HEK293 (cell line): ENCODE measurements around the gene TNP2.

Source experiments
- CTCF ChIA-PET: fragments of 350-600 bp; formaldehyde crosslinking; extraction: SDS; loops from one replicate; lab custom pipeline; 2021; ENCODE audit warnings: antibody characterized with exemption; lab: Yijun Ruan, JAX
- POLR2A ChIA-PET: fragments of 300-600 bp; formaldehyde crosslinking; extraction: SDS; loops from one replicate; lab custom pipeline; 2020; ENCODE audit warnings: antibody characterized with exemption, inconsistent platforms; lab: Yijun Ruan, JAX
- H3K27ac ChIP-seq: fragments of 200-500 bp; sonication (Bioruptor generic); 2 replicates; pipeline ENCODE4 v1.5.1; 2014; ENCODE audit warnings: low read depth, low read length, control low read depth, inconsistent platforms; ENCODE audit errors: extremely low read depth
- H3K36me3 ChIP-seq, 2 experiments: fragments of 200-500 bp in 1 of 2; sonication (Bioruptor generic) in 1 of 2; 1 replicate in 1 of 2; 2 replicates in 1 of 2; pipeline ENCODE4 v1.5.1; 2014 to 2017; ENCODE audit warnings: inconsistent platforms in 2 of 2, low read length in 2 of 2; ENCODE audit not compliant: control insufficient read depth in 2 of 2, insufficient read depth in 1 of 2
- H3K4me1 ChIP-seq: fragments of 200-500 bp; sonication (Bioruptor generic); 2 replicates; pipeline ENCODE4 v1.5.1; 2014; ENCODE audit warnings: mild to moderate bottlenecking, low read length, inconsistent platforms; ENCODE audit not compliant: control insufficient read depth, insufficient read depth
- H3K4me3 ChIP-seq: 2 replicates; pipeline ENCODE4 v1.5.1; 2011; ENCODE audit warnings: low read depth, mild to moderate bottlenecking, control low read depth, low read length, moderate library complexity
- H3K9me3 ChIP-seq: fragments of 200-500 bp; sonication (Bioruptor generic); 2 replicates; pipeline ENCODE4 v1.5.1; 2014; ENCODE audit warnings: low read depth, low read length, inconsistent platforms; ENCODE audit not compliant: control insufficient read depth, insufficient read depth
- GLIS2 ChIP-seq: fragments of 450-650 bp; formaldehyde crosslinking; IDR thresholded peaks from 2 replicates; pipeline ENCODE4 v1.5.1; 2016; ENCODE audit warnings: missing biosample characterization, missing genetic modification characterization
- KLF8 ChIP-seq: fragments of 450-650 bp; formaldehyde crosslinking; IDR thresholded peaks from 2 replicates; pipeline ENCODE4 v1.5.1; 2016; ENCODE audit warnings: missing biosample characterization, missing genetic modification characterization
- SCRT2 ChIP-seq: fragments of 450-650 bp; formaldehyde crosslinking; IDR thresholded peaks from 2 replicates; pipeline ENCODE4 v1.5.1; 2016; ENCODE audit warnings: missing biosample characterization, missing genetic modification characterization
- ZBTB20 ChIP-seq: fragments of 450-650 bp; formaldehyde crosslinking; IDR thresholded peaks from 2 replicates; pipeline ENCODE4 v1.5.1; 2016; ENCODE audit warnings: missing biosample characterization, missing genetic modification characterization
- ZIC2 ChIP-seq: fragments of 450-650 bp; formaldehyde crosslinking; IDR thresholded peaks from 2 replicates; pipeline ENCODE4 v1.5.1; 2016; ENCODE audit warnings: missing biosample characterization, missing genetic modification characterization
- ZNF133 ChIP-seq: fragments of 450-650 bp; formaldehyde crosslinking; IDR thresholded peaks from 2 replicates; pipeline ENCODE4 v1.5.1; 2016; ENCODE audit warnings: missing biosample characterization, missing genetic modification characterization
- ZNF335 ChIP-seq: fragments of 450-650 bp; formaldehyde crosslinking; conservative IDR thresholded peaks from 2 replicates; pipeline ENCODE4 v1.5.1; 2016; ENCODE audit warnings: missing biosample characterization, missing genetic modification characterization
- ZNF341 ChIP-seq: fragments of 450-650 bp; formaldehyde crosslinking; IDR thresholded peaks from 2 replicates; pipeline ENCODE4; 2016; ENCODE audit warnings: low read depth, missing biosample characterization, missing genetic modification characterization
- ZNF596 ChIP-seq: fragments of 450-650 bp; IDR thresholded peaks from 2 replicates; pipeline ENCODE4 v1.5.0; 2018; ENCODE audit warnings: missing biosample characterization, mild to moderate bottlenecking, missing genetic modification characterization, moderate library complexity
- ZNF629 ChIP-seq: fragments of 450-650 bp; formaldehyde crosslinking; IDR thresholded peaks from 2 replicates; pipeline ENCODE4 v1.5.1; 2017; ENCODE audit warnings: missing biosample characterization, missing genetic modification characterization
- ZNF837 ChIP-seq: fragments of 450-650 bp; formaldehyde crosslinking; IDR thresholded peaks from 2 replicates; pipeline ENCODE4 v1.5.1; 2016; ENCODE audit warnings: missing biosample characterization, missing genetic modification characterization
- ZSCAN30 ChIP-seq: fragments of 450-650 bp; IDR thresholded peaks from 2 replicates; pipeline ENCODE4 v1.5.1; 2018; ENCODE audit warnings: missing biosample characterization, mild to moderate bottlenecking, missing genetic modification characterization, moderate library complexity
- TF ChIP-seq, protein P1 (sequence below): fragments of 450-650 bp; IDR thresholded peaks from 2 replicates; pipeline ENCODE4 v1.5.1; 2018; ENCODE audit warnings: missing biosample characterization, mild to moderate bottlenecking, missing genetic modification characterization
- TF ChIP-seq, protein P2 (sequence below): fragments of 450-650 bp; formaldehyde crosslinking; IDR thresholded peaks from 2 replicates; pipeline ENCODE4 v1.5.1; 2016; ENCODE audit warnings: missing biosample characterization, missing genetic modification characterization
- TF ChIP-seq, protein P3 (sequence below): fragments of 450-650 bp; formaldehyde crosslinking; IDR thresholded peaks from 2 replicates; pipeline ENCODE4 v1.5.1; 2016; ENCODE audit warnings: missing biosample characterization, missing genetic modification characterization
- TF ChIP-seq, protein P4 (sequence below): fragments of 450-650 bp; formaldehyde crosslinking; optimal IDR thresholded peaks from 2 replicates; pipeline ENCODE3; 2016; ENCODE audit warnings: missing biosample characterization, mild to moderate bottlenecking, missing genetic modification characterization
- TF ChIP-seq, protein P5 (sequence below): fragments of 450-650 bp; formaldehyde crosslinking; IDR thresholded peaks from 2 replicates; pipeline ENCODE4 v1.5.1; 2016; ENCODE audit warnings: missing biosample characterization, missing genetic modification characterization
- TF ChIP-seq, protein P6 (sequence below): fragments of 450-650 bp; formaldehyde crosslinking; IDR thresholded peaks from 2 replicates; pipeline ENCODE4 v1.5.1; 2016; ENCODE audit warnings: missing biosample characterization, missing genetic modification characterization, low read depth
- TF ChIP-seq, protein P7 (sequence below): fragments of 450-650 bp; formaldehyde crosslinking; IDR thresholded peaks from 2 replicates; pipeline ENCODE4 v1.5.1; 2017; ENCODE audit warnings: missing biosample characterization, mild to moderate bottlenecking, missing genetic modification characterization, moderate library complexity

TNP2 gene

DNA sequence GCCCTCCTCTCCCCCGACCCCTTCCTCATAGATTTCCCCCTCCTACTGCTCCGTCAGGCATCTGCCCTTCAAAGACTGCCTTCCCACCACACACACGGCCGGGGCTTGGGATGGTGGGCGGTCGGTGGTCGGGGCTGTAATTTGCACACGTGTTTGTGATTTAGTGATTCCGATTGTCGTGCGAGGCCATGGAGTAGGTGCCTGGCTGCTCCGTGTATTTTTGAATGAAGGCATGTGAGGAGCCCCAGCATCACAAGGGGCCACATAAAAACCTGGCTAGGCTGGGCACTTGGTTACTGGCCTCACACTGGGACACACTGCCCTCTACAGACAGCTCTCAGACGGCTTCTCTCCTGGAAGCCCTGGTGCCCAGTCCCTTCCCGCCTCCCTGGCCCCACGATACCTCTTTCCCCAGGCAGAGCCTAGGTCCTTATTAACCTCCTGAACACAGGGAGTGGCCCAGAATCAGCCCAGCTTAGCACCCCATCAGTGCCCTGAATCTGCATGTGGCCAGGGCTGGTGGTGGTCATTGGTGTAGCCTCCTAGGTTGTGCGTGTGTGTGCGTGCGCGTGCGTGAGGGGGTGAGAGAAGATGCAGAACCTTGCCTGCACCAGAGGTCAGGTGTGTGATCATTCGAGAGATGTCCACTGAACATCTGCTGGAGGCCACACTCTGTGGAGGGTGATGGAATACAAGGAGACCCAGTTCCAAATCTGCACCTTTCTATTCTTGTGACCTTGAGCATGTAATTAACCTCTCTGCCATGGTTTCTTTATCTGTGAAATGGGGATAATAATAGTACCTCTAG, 11.8 kb downstream of the TNP2 start (continued):
- TF ChIP-seq ZNF629 (tag by site-specific recombination) (no peak), ZNF837 (no peak), KLF8 (tag by site-specific recombination) (no peak)
- TF ChIP-seq, protein P1, sequence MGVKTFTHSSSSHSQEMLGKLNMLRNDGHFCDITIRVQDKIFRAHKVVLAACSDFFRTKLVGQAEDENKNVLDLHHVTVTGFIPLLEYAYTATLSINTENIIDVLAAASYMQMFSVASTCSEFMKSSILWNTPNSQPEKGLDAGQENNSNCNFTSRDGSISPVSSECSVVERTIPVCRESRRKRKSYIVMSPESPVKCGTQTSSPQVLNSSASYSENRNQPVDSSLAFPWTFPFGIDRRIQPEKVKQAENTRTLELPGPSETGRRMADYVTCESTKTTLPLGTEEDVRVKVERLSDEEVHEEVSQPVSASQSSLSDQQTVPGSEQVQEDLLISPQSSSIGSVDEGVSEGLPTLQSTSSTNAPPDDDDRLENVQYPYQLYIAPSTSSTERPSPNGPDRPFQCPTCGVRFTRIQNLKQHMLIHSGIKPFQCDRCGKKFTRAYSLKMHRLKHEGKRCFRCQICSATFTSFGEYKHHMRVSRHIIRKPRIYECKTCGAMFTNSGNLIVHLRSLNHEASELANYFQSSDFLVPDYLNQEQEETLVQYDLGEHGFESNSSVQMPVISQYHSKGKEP (tag by site-specific recombination), result no peak

DNA sequence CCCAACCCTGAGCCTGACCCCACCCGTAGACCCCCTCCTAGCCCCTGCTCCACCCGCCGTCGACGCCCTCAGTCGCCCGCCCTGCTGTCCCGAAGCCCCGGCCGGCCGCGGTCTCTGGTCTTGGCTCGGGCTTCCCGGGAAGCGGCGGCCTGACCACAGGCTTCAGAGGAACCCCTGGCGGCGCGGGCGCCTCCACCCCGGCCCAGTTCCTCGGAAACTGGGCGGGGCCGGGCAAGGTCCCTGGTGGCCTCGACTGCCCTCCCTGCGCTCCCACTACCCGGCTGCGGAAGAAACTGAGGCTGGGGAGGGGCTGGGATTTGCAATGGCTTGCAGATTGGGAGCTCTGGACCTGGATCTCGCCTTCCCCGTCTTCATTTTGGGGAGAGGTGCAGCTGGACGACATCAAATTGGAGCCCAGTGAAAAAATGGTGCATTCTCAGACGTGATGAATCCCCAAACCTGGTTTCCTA, 12.4 kb downstream of the TNP2 start:
- H3K36me3 ChIP-seq, result no peaks in the 10 kb centered on the region
- ChIA-PET POLR2A (interaction anchor here (0.6 to 2.5 kb wide), 40 partner anchors 12 to 334 kb away, joined by 3 to 19 read pairs (median 6); partner anchors contain the start of genes CLEC16A, DEXI, PRM2 and PRM3), CTCF (interaction anchor here (0.7 to 6.8 kb wide), 21 partner anchors 10 to 303 kb away, joined by 3 to 58 read pairs (median 4); partner anchors contain the start of gene PRM2)
- H3K27ac ChIP-seq, result peak overlapping the region; percentile 70; the same call in 1 of the 2 replicates
- peaks cover 5% of the 10 kb centered on the region; the same call in 1 of the 2 replicates for H3K4me1 ChIP-seq
- peak overlapping the region; percentile 72 for H3K4me3 ChIP-seq
- TF ChIP-seq, protein P2, sequence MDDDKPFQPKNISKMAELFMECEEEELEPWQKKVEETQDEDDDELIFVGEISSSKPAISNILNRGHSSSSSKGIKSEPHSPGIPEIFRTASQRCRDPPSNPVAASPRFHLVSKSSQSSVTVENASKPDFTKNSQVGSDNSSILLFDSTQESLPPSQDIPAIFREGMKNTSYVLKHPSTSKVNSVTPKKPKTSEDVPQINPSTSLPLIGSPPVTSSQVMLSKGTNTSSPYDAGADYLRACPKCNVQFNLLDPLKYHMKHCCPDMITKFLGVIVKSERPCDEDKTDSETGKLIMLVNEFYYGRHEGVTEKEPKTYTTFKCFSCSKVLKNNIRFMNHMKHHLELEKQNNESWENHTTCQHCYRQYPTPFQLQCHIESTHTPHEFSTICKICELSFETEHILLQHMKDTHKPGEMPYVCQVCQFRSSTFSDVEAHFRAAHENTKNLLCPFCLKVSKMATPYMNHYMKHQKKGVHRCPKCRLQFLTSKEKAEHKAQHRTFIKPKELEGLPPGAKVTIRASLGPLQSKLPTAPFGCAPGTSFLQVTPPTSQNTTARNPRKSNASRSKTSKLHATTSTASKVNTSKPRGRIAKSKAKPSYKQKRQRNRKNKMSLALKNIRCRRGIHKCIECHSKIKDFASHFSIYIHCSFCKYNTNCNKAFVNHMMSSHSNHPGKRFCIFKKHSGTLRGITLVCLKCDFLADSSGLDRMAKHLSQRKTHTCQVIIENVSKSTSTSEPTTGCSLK (tag by site-specific recombination), result no peak
- TF ChIP-seq ZNF335 (peak; percentile 95), ZNF133 (tag by site-specific recombination) (no peak), SCRT2 (no peak), ZBTB20 (tag by site-specific recombination) (peak; percentile 22; the same call in 1 of the 2 replicates), ZNF596 (tag by site-specific recombination) (no peak), ZSCAN30 (tag by site-specific recombination) (no peak), ZIC2 (peak; percentile 60; the same call in 1 of the 2 replicates), GLIS2 (tag by site-specific recombination) (peak; percentile 54; the same call in 1 of the 2 replicates), ZNF341 (tag by site-specific recombination) (peak; percentile 48; the same call in 1 of the 2 replicates)
- TF ChIP-seq, protein P3, sequence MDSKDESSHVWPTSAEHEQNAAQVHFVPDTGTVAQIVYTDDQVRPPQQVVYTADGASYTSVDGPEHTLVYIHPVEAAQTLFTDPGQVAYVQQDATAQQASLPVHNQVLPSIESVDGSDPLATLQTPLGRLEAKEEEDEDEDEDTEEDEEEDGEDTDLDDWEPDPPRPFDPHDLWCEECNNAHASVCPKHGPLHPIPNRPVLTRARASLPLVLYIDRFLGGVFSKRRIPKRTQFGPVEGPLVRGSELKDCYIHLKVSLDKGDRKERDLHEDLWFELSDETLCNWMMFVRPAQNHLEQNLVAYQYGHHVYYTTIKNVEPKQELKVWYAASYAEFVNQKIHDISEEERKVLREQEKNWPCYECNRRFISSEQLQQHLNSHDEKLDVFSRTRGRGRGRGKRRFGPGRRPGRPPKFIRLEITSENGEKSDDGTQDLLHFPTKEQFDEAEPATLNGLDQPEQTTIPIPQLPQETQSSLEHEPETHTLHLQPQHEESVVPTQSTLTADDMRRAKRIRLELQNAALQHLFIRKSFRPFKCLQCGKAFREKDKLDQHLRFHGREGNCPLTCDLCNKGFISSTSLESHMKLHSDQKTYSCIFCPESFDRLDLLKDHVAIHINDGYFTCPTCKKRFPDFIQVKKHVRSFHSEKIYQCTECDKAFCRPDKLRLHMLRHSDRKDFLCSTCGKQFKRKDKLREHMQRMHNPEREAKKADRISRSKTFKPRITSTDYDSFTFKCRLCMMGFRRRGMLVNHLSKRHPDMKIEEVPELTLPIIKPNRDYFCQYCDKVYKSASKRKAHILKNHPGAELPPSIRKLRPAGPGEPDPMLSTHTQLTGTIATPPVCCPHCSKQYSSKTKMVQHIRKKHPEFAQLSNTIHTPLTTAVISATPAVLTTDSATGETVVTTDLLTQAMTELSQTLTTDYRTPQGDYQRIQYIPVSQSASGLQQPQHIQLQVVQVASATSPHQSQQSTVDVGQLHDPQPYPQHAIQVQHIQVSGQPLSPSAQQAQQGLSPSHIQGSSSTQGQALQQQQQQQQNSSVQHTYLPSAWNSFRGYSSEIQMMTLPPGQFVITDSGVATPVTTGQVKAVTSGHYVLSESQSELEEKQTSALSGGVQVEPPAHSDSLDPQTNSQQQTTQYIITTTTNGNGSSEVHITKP (tag by site-specific recombination), result 0 out of 2 replicates have a peak, but pooled peaks have one; percentile 23
- TF ChIP-seq, protein P4, sequence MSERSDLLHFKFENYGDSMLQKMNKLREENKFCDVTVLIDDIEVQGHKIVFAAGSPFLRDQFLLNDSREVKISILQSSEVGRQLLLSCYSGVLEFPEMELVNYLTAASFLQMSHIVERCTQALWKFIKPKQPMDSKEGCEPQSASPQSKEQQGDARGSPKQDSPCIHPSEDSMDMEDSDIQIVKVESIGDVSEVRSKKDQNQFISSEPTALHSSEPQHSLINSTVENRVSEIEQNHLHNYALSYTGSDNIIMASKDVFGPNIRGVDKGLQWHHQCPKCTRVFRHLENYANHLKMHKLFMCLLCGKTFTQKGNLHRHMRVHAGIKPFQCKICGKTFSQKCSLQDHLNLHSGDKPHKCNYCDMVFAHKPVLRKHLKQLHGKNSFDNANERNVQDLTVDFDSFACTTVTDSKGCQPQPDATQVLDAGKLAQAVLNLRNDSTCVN (tag by site-specific recombination), result peak; percentile 7
- TF ChIP-seq, protein P5, sequence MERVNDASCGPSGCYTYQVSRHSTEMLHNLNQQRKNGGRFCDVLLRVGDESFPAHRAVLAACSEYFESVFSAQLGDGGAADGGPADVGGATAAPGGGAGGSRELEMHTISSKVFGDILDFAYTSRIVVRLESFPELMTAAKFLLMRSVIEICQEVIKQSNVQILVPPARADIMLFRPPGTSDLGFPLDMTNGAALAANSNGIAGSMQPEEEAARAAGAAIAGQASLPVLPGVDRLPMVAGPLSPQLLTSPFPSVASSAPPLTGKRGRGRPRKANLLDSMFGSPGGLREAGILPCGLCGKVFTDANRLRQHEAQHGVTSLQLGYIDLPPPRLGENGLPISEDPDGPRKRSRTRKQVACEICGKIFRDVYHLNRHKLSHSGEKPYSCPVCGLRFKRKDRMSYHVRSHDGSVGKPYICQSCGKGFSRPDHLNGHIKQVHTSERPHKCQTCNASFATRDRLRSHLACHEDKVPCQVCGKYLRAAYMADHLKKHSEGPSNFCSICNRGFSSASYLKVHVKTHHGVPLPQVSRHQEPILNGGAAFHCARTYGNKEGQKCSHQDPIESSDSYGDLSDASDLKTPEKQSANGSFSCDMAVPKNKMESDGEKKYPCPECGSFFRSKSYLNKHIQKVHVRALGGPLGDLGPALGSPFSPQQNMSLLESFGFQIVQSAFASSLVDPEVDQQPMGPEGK (tag by site-specific recombination), result 0 out of 2 replicates have a peak, but pooled peaks have one; percentile 9
- TF ChIP-seq, protein P6, sequence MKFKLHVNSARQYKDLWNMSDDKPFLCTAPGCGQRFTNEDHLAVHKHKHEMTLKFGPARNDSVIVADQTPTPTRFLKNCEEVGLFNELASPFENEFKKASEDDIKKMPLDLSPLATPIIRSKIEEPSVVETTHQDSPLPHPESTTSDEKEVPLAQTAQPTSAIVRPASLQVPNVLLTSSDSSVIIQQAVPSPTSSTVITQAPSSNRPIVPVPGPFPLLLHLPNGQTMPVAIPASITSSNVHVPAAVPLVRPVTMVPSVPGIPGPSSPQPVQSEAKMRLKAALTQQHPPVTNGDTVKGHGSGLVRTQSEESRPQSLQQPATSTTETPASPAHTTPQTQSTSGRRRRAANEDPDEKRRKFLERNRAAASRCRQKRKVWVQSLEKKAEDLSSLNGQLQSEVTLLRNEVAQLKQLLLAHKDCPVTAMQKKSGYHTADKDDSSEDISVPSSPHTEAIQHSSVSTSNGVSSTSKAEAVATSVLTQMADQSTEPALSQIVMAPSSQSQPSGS (tag by site-specific recombination), result no peak
- TF ChIP-seq, protein P7, sequence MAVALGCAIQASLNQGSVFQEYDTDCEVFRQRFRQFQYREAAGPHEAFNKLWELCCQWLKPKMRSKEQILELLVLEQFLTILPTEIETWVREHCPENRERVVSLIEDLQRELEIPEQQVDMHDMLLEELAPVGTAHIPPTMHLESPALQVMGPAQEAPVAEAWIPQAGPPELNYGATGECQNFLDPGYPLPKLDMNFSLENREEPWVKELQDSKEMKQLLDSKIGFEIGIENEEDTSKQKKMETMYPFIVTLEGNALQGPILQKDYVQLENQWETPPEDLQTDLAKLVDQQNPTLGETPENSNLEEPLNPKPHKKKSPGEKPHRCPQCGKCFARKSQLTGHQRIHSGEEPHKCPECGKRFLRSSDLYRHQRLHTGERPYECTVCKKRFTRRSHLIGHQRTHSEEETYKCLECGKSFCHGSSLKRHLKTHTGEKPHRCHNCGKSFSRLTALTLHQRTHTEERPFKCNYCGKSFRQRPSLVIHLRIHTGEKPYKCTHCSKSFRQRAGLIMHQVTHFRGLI (tag by site-specific recombination), result peak; percentile 89
- no peaks in the 10 kb centered on the region for H3K9me3 ChIP-seq
